OCI-LY7 (cell line): ENCODE results near the gene SEC11A. TPM values are rescaled to one million over a fixed set of nuclear protein-coding genes. Genes with fewer than 3 reads are reported as not detected.

Experiments
- BruUV-seq: library from RNA; stranded (reverse); fragments of 400-500 nt; replicated peaks from 2 replicates; lab custom pipeline; 2021; lab: Mats Ljungman, UMichigan
- CTCF ChIA-PET: fragments of 300-600 bp; sonication (Branson Sonifier 250); formaldehyde crosslinking; loops from one replicate; lab custom pipeline; 2022; ENCODE audit warnings: antibody characterized with exemption; ENCODE audit not compliant: unreplicated experiment; lab: Charles Lee
- POLR2A ChIA-PET: fragments of 300-600 bp; sonication (Branson Sonifier 250); formaldehyde crosslinking; loops from one replicate; lab custom pipeline; 2022; ENCODE audit warnings: antibody characterized with exemption; lab: Charles Lee
- DNase-seq: peaks from one replicate; pipeline ENCODE4 v3.0.0-alpha.2; 2015; ENCODE audit warnings: low spot score
- H2AFZ ChIP-seq: fragments of 200-600 bp; sonication (generic), shearing (Covaris generic); 2 replicates; pipeline ENCODE4 v1.6.1; 2014; ENCODE audit warnings: mild to moderate bottlenecking, antibody characterized with exemption, low read length, moderate library complexity
- H3K27ac ChIP-seq: fragments of 200-600 bp; sonication (generic); 2 replicates; pipeline ENCODE4 v1.5.1; 2014; ENCODE audit warnings: mixed run types, low read depth, mild to moderate bottlenecking, moderate library complexity, low read length, inconsistent platforms; ENCODE audit not compliant: poor library complexity, severe bottlenecking
- H3K36me3 ChIP-seq: fragments of 200-600 bp; sonication (generic); 2 replicates; pipeline ENCODE4 v1.6.1; 2014; ENCODE audit warnings: mild to moderate bottlenecking, antibody characterized with exemption, low read length, moderate library complexity, mixed read lengths; ENCODE audit not compliant: insufficient read depth
- H3K4me1 ChIP-seq: fragments of 200-600 bp; sonication (generic); 2 replicates; pipeline ENCODE4 v1.5.1; 2014; ENCODE audit warnings: mild to moderate bottlenecking, low read length; ENCODE audit not compliant: insufficient read depth, poor library complexity, severe bottlenecking
- H3K4me2 ChIP-seq: fragments of 200-600 bp; sonication (generic); 2 replicates; pipeline ENCODE4 v1.6.1; 2014; ENCODE audit warnings: mild to moderate bottlenecking, low read length
- H3K4me3 ChIP-seq: fragments of 200-600 bp; sonication (generic); 2 replicates; pipeline ENCODE4 v1.5.1; 2014; ENCODE audit warnings: mild to moderate bottlenecking, low read depth, low read length; ENCODE audit not compliant: poor library complexity, severe bottlenecking
- H3K79me2 ChIP-seq: fragments of 200-600 bp; sonication (generic); 2 replicates; pipeline ENCODE4 v1.6.1; 2016; ENCODE audit warnings: low read depth, mild to moderate bottlenecking, low read length, moderate library complexity, mixed read lengths; ENCODE audit not compliant: insufficient read depth
- H3K9me2 ChIP-seq: fragments of 200-600 bp; sonication (generic); 2 replicates; pipeline ENCODE4 v1.6.1; 2016; ENCODE audit warnings: mild to moderate bottlenecking, low read length, mixed read lengths; ENCODE audit not compliant: insufficient read depth
- H3K9me3 ChIP-seq: fragments of 200-600 bp; sonication (generic); 2 replicates; pipeline ENCODE4 v1.6.1; 2014; ENCODE audit warnings: mild to moderate bottlenecking, mixed run types, low read length, mixed read lengths
- H4K20me1 ChIP-seq: fragments of 200-600 bp; sonication (generic); 2 replicates; pipeline ENCODE4 v1.6.1; 2014; ENCODE audit warnings: mild to moderate bottlenecking, antibody characterized with exemption, low read length, moderate library complexity, mixed read lengths; ENCODE audit not compliant: insufficient read depth
- CTCF ChIP-seq: fragments of 200-600 bp; sonication (generic); conservative IDR thresholded peaks from 2 replicates; pipeline ENCODE4 v1.5.1; 2014; ENCODE audit warnings: mild to moderate bottlenecking, antibody characterized with exemption, low read length, moderate library complexity, mixed read lengths
- EZH2phosphoT487 ChIP-seq: fragments of 200-600 bp; sonication (generic); IDR thresholded peaks from 2 replicates; pipeline ENCODE4 v1.6.1; 2018; ENCODE audit warnings: low read depth, borderline replicate concordance, mild to moderate bottlenecking, mixed run types, antibody characterized with exemption, low read length, moderate library complexity, mixed read lengths
- intact Hi-C: fragments of 100-400 bp; cut with micrococcal nuclease; formaldehyde crosslinking; loops from one replicate; pipeline ENCODE4 v1.10.0; 2022; ENCODE audit not compliant: unreplicated experiment
- total RNA-seq, 2 experiments: library from RNA; depleted of rRNA in 1 of 2; stranded (reverse); fragments of >200 nt in 1 of 2; shearing (Covaris generic) in 1 of 2; gene quantifications; 2 replicates each; pipeline ENCODE4 v1.2.3, GENCODE V29; 2014 to 2022

SEC11A gene
- total RNA-seq, 2 experiments from 2014 or later, result 41.4 to 93.6 TPM

- no peaks in the 10 kb centered on the region for H3K9me2 ChIP-seq
- no peaks in the 10 kb centered on the region for H3K9me3 ChIP-seq
- POLR2A ChIA-PET, result interaction anchor here (0.6 to 4.3 kb wide), 16 partner anchors 8 to 737 kb away, joined by 3 to 72 read pairs (median 6); partner anchors contain the start of gene SEC11A
- H3K36me3 ChIP-seq, result no peaks in the 10 kb centered on the region
- peaks cover 59% of the 10 kb centered on the region for H3K4me1 ChIP-seq
- TF ChIP-seq CTCF (no peak), EZH2phosphoT487 (no peak)
- CTCF ChIA-PET, result interaction anchor here (0.8 to 1.4 kb wide), 2 partner anchors 9 to 12 kb away, joined by 5 read pairs; no protein-coding TSS in a partner anchor
- H3K4me2 ChIP-seq, result peak overlapping the region; percentile 88
- peak; percentile 95 for DNase-seq
- intact Hi-C loops, result loop anchor here (1.0 kb wide), 2 partner anchors 10 to 81 kb away; partner anchors contain the start of gene WDR73
- H3K27ac ChIP-seq, result peak overlapping the region; percentile 98
- H4K20me1 ChIP-seq, result no peaks in the 10 kb centered on the region
- H2AFZ ChIP-seq, result peak overlapping the region; percentile 43
- no peaks in the 10 kb centered on the region for H3K79me2 ChIP-seq
- BruUV-seq, result no TSS peak
- peak overlapping the region; percentile 62 for H3K4me3 ChIP-seq
Measured at GRCh38 chr15:84734794-84735479, 19.0 kb upstream of the SEC11A start.

GRCh38 chr15:84731774-84732173 is 15.8 kb upstream of the SEC11A start:
- no peak overlapping the region for H3K4me3 ChIP-seq
- TF ChIP-seq EZH2phosphoT487 (no peak), CTCF (no peak)
- no peaks in the 10 kb centered on the region for H3K9me3 ChIP-seq
- H3K4me2 ChIP-seq, result no peak overlapping the region; the same call in 1 of the 2 replicates
- H3K9me2 ChIP-seq, result no peaks in the 10 kb centered on the region
- no peak for DNase-seq
- intact Hi-C loops, result no loop called here
- peaks cover 63% of the 10 kb centered on the region for H3K4me1 ChIP-seq
- ChIA-PET CTCF (no interaction called here), POLR2A (interaction anchor here (0.6 to 2.6 kb wide), 6 partner anchors 11 to 36 kb away, joined by 3 to 15 read pairs (median 4); no protein-coding TSS in a partner anchor)
- no peaks in the 10 kb centered on the region for H4K20me1 ChIP-seq
- H3K36me3 ChIP-seq, result no peaks in the 10 kb centered on the region
- no peaks in the 10 kb centered on the region for H3K79me2 ChIP-seq
- no peak overlapping the region; the same call in 1 of the 2 replicates for H2AFZ ChIP-seq
- no TSS peak for BruUV-seq
- H3K27ac ChIP-seq, result no peak overlapping the region

GRCh38 chr15:84727429-84727828 is 11.5 kb upstream of the SEC11A start:
- H2AFZ ChIP-seq, result no peak overlapping the region
- no peak overlapping the region for H3K27ac ChIP-seq
- H4K20me1 ChIP-seq, result no peaks in the 10 kb centered on the region
- ChIA-PET CTCF (no interaction called here), POLR2A (interaction anchor here (0.6 to 4.2 kb wide), 4 partner anchors 7 to 12 kb away, joined by 3 to 26 read pairs (median 7); partner anchors contain the start of gene SEC11A)
- H3K9me2 ChIP-seq, result no peaks in the 10 kb centered on the region
- H3K79me2 ChIP-seq, result no peaks in the 10 kb centered on the region
- no peak overlapping the region for H3K4me3 ChIP-seq
- TF ChIP-seq CTCF (no peak), EZH2phosphoT487 (no peak)
- no peak overlapping the region for H3K4me2 ChIP-seq
- H3K9me3 ChIP-seq, result no peaks in the 10 kb centered on the region
- DNase-seq, result no peak
- intact Hi-C loops, result no loop called here
- no TSS peak for BruUV-seq
- H3K36me3 ChIP-seq, result no peaks in the 10 kb centered on the region
- peaks cover 52% of the 10 kb centered on the region for H3K4me1 ChIP-seq
